HG03097 (cell line): ENCODE measurements around the gene WNT7A.

Experiments
- ATAC-seq: cut with Tn5 transposase; IDR thresholded peaks from one replicate; pipeline ENCODE4 v1.9.1; 2021; ENCODE audit not compliant: unreplicated experiment, low FRiP score

WNT7A gene

GRCh38 chr3:13885704-13886010 is 5.8 kb upstream of the WNT7A start:
- no peak for ATAC-seq

GRCh38 chr3:13884851-13885703 is 5.2 kb upstream of the WNT7A start:
- no peak for ATAC-seq

- ATAC-seq, result no peak
These were observed 3.8 kb upstream of the WNT7A start for GRCh38 chr3:13883681-13884080.

- ATAC-seq, result no peak
These were observed 3.0 kb upstream of the WNT7A start for GRCh38 chr3:13882876-13883275.

GRCh38 chr3:13881536-13882410 is 1.9 kb upstream of the WNT7A start:
- no peak for ATAC-seq

GRCh38 chr3:13880811-13881156 is 913 bp upstream of the WNT7A start:
- no peak for ATAC-seq

GRCh38 chr3:13879102-13879945 is 547 bp downstream of the WNT7A start:
- ATAC-seq, result no peak

- no peak for ATAC-seq
These were observed 1.4 kb downstream of the WNT7A start for GRCh38 chr3:13878281-13879101.

GRCh38 chr3:13877911-13878280 is 2.0 kb downstream of the WNT7A start:
- ATAC-seq, result no peak

GRCh38 chr3:13876451-13877100 is 3.3 kb downstream of the WNT7A start:
- ATAC-seq, result no peak

- no peak for ATAC-seq
These were observed 5.0 kb downstream of the WNT7A start for GRCh38 chr3:13874891-13875290.

GRCh38 chr3:13873818-13874217 is 6.1 kb downstream of the WNT7A start:
- no peak for ATAC-seq

GRCh38 chr3:13872451-13872850 is 7.4 kb downstream of the WNT7A start:
- no peak for ATAC-seq

GRCh38 chr3:13871791-13872190 is 8.1 kb downstream of the WNT7A start:
- no peak for ATAC-seq

GRCh38 chr3:13870902-13871301 is 9.0 kb downstream of the WNT7A start:
- no peak for ATAC-seq

GRCh38 chr3:13869761-13870343 is 10.0 kb downstream of the WNT7A start:
- no peak for ATAC-seq

- no peak for ATAC-seq
These were observed 10.8 kb downstream of the WNT7A start for GRCh38 chr3:13868844-13869724.

- no peak for ATAC-seq
These were observed 12.1 kb downstream of the WNT7A start for GRCh38 chr3:13867732-13868131.
